Keratinocyte (primary cell): ENCODE results near the gene CLINT1.

ENCODE experiments used
- CTCF ChIP-seq, 3 experiments: IDR thresholded peaks in 1 of 3; conservative IDR thresholded peaks in 1 of 3; optimal IDR thresholded peaks in 1 of 3; 2 replicates in 2 of 3; 3 replicates in 1 of 3; pipeline versions ENCODE3 to v1.5.1; 2011; ENCODE audit warnings: low read length in 3 of 3, mild to moderate bottlenecking in 3 of 3, moderate library complexity in 2 of 3, control low read depth in 1 of 3, inconsistent platforms in 1 of 3; ENCODE audit not compliant: insufficient read depth in 2 of 3; ENCODE audit errors: extremely low read depth in 1 of 3
- EZH2 ChIP-seq: IDR thresholded peaks from one replicate; pipeline ENCODE4 v1.6.1; 2012; ENCODE audit warnings: inconsistent platforms, mild to moderate bottlenecking, low read length, moderate library complexity

DNA sequence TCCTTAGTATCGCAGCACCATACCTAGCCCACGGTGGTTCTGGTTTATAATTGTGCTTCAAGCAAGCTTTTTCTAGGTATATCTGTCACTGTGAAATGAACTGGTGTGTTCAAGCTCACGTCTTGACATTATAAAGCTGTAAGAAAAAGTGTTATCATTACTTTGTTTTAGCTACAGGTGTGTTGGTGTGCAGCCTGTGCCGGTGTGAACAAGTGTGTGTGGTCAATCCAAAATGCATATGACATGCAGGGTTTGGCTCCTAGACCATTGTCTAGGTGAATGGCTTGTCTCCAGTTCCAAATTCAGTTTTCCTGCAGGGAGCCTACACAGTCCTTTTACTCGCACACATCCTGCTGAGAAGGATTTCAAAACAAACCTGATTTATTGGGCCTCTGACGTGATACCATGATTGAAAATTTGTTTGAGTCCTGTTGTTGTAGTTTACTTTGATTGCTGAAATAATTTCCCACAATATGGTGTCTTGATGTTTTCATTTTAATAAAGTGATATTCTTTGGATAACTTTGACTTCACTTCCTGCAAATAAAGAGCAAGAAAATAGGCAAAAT lies 111.7 kb downstream of the CLINT1 start:
- TF ChIP-seq CTCF (optimal IDR thresholded peaks at IDR 0.05 in 1 of 3, IDR thresholded peaks at IDR 0.05 in 1 of 3, conservative IDR thresholded peaks at IDR 0.05 in 1 of 3; ENCODE audit: extremely low read depth in 1 of 3, insufficient read depth in 2 of 3, low read length in 3 of 3): no peak
- TF ChIP-seq EZH2: no peak
